Type B pancreatic cell (in vitro differentiated cells): ENCODE data around the gene HRC. TPM values are rescaled to one million over a fixed set of nuclear protein-coding genes. Genes with fewer than 3 reads are reported as not detected.

Experiments
- DNase-seq: peaks from one replicate; pipeline ENCODE4 v3.0.0; 2021; ENCODE audit warnings: mixed read lengths; ENCODE audit not compliant: unreplicated experiment; ENCODE audit errors: extremely low spot score
- H3K27ac Mint-ChIP-seq: 2 replicates; pipeline ENCODE4 v1.8.0; 2021; ENCODE audit warnings: mild to moderate bottlenecking, mixed read lengths
- H3K27me3 Mint-ChIP-seq: 2 replicates; pipeline ENCODE4 v1.8.0; 2021; ENCODE audit warnings: mixed read lengths
- H3K36me3 Mint-ChIP-seq: 2 replicates; pipeline ENCODE4 v1.8.0; 2021; ENCODE audit warnings: mixed read lengths
- H3K4me1 Mint-ChIP-seq: one replicate; pipeline ENCODE4 v1.8.0; 2021; ENCODE audit warnings: mixed read lengths; ENCODE audit not compliant: unreplicated experiment
- H3K4me3 Mint-ChIP-seq: 2 replicates; pipeline ENCODE4 v1.8.0; 2021; ENCODE audit warnings: mild to moderate bottlenecking, mixed read lengths
- H3K9me3 Mint-ChIP-seq: 2 replicates; pipeline ENCODE4 v1.8.0; 2021; ENCODE audit warnings: mixed read lengths
- CTCF ChIP-seq: fragments of 200-600 bp; sonication (generic); conservative IDR thresholded peaks from 2 replicates; pipeline ENCODE4 v1.5.0; 2021; ENCODE audit warnings: antibody characterized with exemption, mild to moderate bottlenecking
- total RNA-seq: library from RNA; stranded (reverse); gene quantifications from 2 replicates; pipeline ENCODE4 v1.2.1, GENCODE V29; 2021; ENCODE audit warnings: low replicate concordance

HRC gene
- total RNA-seq, 1 donor from 2014 or later: 3.2 TPM

- H3K4me1 Mint-ChIP-seq: peaks cover 28% of the 10 kb centered on the region
- peak overlapping the region; percentile 86 for H3K27ac Mint-ChIP-seq
- H3K9me3 Mint-ChIP-seq: no peaks in the 10 kb centered on the region
- no peaks in the 10 kb centered on the region for H3K36me3 Mint-ChIP-seq
- no peak for TF ChIP-seq CTCF
- no peak for DNase-seq
- H3K4me3 Mint-ChIP-seq: peak overlapping the region; percentile 88
- no peaks in the 10 kb centered on the region for H3K27me3 Mint-ChIP-seq
Observed at GRCh38 chr19:49114630-49115363, 40.4 kb downstream of the HRC start.

GRCh38 chr19:49113762-49114629, 41.2 kb downstream of the HRC start, which contains the start of gene LIN7B:
Gene LIN7B, plus strand, starts transcription at chr19:49114370. Its CDS starts 35 bp downstream, at chr19:49114405.
- DNase-seq: no peak
- Mint-ChIP-seq H3K4me1 (peaks cover 34% of the 10 kb centered on the region), H3K27ac (peak within 1 kb of the TSS; percentile 86)

GRCh38 chr19:49111218-49111998, 43.8 kb downstream of the HRC start:
- TF ChIP-seq CTCF: no peak
- H3K36me3 Mint-ChIP-seq: peaks cover 19% of the 10 kb centered on the region
- no peaks in the 10 kb centered on the region for H3K27me3 Mint-ChIP-seq
- H3K27ac Mint-ChIP-seq: peak overlapping the region; percentile 38
- no peak for DNase-seq
- H3K4me1 Mint-ChIP-seq: peaks cover 38% of the 10 kb centered on the region
- peak overlapping the region; percentile 67 for H3K4me3 Mint-ChIP-seq
- H3K9me3 Mint-ChIP-seq: no peaks in the 10 kb centered on the region

More at GRCh38 chr19:49113762-49114629, 41.2 kb downstream of the HRC start, which contains the start of gene LIN7B:
- H3K27me3 Mint-ChIP-seq: no peaks in the 10 kb centered on the region
- H3K4me3 Mint-ChIP-seq: peak within 1 kb of the TSS; percentile 90
- H3K36me3 Mint-ChIP-seq: peaks cover 3% of the 10 kb centered on the region
- peak; percentile 53 for TF ChIP-seq CTCF
- no peaks in the 10 kb centered on the region for H3K9me3 Mint-ChIP-seq

GRCh38 chr19:49110567-49110966, 44.6 kb downstream of the HRC start:
- Mint-ChIP-seq H3K4me1 (peaks cover 38% of the 10 kb centered on the region), H3K27me3 (no peaks in the 10 kb centered on the region), H3K4me3 (no peak overlapping the region), H3K9me3 (no peaks in the 10 kb centered on the region), H3K27ac (no peak overlapping the region), H3K36me3 (peaks cover 19% of the 10 kb centered on the region)
- no peak for TF ChIP-seq CTCF
- DNase-seq: no peak

- Mint-ChIP-seq H3K9me3 (no peaks in the 10 kb centered on the region), H3K36me3 (peaks cover 25% of the 10 kb centered on the region), H3K27me3 (no peaks in the 10 kb centered on the region), H3K4me3 (no peak overlapping the region), H3K4me1 (peaks cover 37% of the 10 kb centered on the region), H3K27ac (no peak overlapping the region)
- DNase-seq: no peak
- no peak for TF ChIP-seq CTCF
Observed at GRCh38 chr19:49109569-49110233, 45.5 kb downstream of the HRC start.
